Stimulated activated CD4-positive, alpha-beta T cell treated with anti-CD3 and anti-CD28 coated beads, Interleukin-4, amount 100 ng/mL, for 48 hours (primary cell): Measurements from ENCODE around the gene ILRUN.
"Not testable (repeated sequence)": the region's sequence is repeated elsewhere in the genome, so short reads cannot be mapped to it uniquely, and the experiment has no call there.

Experiments
- DNase-seq, 2 donors: peaks; one replicate each; pipeline ENCODE4 v3.0.0-alpha.2; 2020; ENCODE audit warnings: low read depth in 2 of 2

Gene ILRUN

DNA sequence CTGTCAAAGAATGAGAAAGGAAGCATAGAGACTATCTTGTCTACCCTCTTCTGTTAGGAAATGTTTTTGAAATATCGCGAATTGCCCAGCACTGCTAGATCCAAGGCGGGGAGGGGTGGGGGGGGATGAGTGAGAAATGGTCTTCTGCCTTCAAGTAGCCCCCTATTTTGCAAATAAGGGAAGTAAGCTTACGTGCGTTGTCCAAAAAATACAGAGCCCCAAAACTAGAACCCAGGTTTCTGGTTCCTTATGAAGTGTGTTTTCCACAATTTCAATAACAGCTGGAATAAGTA lies 923 bp upstream of the ILRUN start:
- no peak for DNase-seq

DNA sequence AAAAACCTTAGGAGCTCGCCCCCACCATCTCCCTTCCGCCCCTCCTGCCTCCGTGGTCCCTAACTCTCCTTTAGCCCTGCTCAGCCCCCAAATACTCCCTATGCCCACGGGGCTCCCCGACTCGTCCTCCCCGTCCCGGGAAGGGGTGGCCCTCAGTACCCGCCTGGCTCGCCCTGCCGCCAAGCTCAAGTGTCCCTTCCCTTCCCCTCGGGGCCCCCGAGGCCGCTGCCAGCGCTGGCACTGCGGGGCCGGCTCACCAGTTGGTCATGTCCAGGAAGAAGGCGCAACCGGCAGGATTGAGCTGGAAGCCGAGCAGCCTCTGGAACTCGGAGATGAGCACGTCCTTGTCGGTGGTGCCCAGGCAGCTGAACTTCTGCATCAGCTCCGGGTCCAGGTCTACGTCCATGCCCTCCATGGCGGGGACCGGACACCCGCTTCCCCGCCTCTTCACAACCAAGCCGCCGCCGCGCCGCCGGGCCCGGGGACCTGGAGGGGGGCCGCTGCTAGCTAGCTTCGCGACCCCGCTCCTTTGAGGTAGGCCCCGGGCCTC lies 303 bp downstream of the ILRUN start:
- no peak for DNase-seq

DNA sequence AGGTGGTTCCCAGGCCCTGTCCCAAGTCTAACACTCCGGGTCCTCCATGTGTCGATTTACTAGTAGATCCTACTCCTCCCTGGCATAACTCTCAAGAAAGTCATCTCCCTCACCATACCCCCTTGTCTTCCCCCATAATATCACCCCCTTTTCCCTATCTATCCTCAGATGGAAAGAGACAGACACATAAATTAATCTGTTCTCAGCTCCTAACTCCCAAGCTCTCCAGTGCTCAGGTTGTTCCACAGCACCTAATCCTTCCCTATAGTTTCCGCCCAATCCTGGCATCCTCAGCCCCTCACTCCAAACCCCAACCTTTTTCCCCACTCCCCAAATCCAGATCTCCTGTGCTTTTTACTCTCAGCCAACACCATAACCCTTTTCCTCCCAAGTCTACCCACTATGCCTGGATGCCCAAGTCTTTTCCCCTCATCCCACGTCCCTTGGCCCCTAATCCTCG lies 808 bp downstream of the ILRUN start:
- no peak for DNase-seq

- DNase-seq: no peak
These were observed 4.3 kb downstream of the ILRUN start for GRCh38 chr6:34692280-34692679.

DNA sequence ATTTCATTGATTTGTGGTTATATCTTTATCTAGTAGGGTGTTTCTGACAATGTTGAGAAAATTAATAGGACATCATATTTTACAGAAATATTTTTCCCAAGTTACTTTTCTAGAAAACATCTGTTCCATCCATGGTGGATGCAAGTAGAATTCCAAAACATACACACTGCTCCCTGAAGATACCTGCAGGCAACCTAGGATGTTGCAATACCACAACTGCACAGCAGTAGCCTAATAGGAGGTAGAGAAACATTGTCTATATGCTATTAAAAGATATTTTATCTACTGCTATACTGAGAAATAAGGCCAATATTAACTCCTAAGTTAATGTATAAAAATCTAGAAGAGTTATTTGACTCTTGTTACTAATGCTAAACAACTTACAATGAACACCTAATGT lies 6.8 kb downstream of the ILRUN start:
- no peak for DNase-seq

DNA sequence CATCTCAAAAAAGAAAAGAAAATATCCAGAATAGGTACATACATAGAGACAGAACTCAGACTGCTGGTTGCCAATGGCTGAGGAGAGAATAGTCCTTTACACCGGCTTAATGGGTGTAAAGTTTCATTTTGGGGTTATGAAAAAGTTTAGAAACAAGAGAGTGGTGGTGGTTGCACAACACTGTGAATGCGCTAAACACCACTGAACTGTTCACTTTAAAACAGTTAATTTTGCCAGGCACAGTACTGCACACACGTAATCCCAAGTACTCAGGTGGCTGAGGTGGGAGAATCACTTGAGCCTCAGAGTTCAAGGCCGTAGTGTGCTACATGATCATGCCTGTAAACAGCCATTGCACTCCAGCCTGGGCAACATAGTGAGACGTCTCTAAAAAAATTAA lies 7.6 kb downstream of the ILRUN start:
- DNase-seq: no peak

- no peak for DNase-seq
These were observed 11.6 kb downstream of the ILRUN start for GRCh38 chr6:34684919-34685318.

DNA sequence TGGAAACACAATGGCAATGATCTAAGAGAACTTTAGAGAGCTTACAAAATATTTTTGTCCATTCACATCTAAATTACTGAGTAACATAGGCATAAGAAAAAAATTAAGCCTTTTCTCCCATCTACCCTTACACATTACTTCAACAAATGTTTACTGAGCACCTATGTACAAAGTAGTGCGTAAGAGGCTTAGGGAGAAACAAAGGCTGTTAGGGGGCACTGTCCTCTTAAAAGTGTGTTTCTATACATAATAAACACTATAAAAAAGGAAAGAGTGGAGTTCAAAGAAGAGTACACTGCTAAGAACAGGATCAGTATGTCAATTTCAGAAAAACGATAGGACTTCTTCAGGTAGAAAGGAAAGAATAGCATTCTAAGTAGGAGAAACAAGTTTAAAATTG lies 12.2 kb downstream of the ILRUN start:
- no peak for DNase-seq

DNA sequence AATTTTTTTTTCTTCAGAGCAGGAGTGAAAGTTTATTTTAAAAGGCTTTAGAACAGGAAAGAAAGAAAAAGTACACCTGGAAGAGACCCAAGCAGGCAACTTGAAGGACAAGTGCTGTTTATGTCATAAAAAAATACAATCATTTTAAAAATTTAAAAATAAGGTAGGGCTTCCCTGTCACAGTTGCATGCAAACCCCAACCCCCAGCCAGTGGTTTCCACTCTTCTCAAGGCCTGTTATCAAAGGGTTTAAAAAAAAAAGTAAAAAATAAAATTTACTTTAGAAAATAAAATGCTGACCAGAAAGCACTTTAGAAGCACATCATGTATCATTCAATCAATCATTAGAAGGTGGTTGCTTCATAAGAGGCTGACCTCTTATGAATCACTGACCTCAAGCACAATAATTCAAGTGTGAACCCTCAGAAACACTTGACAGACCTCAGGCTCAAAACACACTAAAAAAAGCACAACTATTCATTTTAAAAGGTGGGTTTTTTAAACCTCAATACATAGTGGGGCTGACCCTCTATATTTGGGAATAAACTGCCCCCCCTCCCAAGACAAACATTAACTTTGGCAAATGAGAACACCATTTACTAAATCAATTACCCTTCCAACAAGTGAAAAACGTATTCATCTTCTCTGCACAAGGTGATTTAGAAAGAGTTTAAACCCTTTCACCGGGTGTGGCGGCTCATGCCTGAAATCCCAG lies 15.6 kb downstream of the ILRUN start:
- DNase-seq: no peak

GRCh38 chr6:34680313-34680712 lies 16.3 kb downstream of the ILRUN start:
- DNase-seq: not testable (repeated sequence)

DNA sequence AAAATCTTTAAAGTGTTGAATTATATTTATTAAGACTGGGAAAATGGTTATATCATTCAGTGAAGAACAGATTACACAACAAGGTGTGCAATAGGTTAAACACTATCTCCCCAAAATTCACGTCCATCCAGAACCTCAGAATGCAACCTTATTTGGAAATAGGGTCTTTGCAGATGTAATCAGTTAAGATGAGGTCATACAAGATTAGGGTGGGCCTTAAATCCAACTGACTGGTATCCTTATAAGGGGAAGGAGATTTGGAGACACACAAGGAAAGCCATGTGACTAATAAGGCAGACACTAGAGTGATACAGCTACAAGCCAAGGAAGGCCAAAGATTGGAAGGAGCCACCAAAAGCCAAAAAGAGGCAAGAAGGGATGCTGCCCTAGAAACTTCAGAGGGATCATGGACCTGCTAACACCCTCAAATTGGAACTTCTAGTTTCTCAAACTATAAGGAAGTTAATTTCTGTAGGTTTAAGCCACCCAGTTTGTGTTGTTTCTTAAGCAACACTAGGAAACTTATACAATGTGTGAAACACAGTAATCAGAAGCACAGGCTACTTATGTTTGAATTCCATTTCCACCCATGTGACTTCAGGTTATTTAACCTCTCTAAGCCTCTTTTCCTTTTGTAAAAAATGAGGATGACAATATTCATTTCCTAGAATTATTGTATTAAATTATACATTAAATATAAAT lies 16.9 kb downstream of the ILRUN start:
- DNase-seq: no peak

GRCh38 chr6:34676140-34676539 lies 20.4 kb downstream of the ILRUN start:
- DNase-seq: no peak

GRCh38 chr6:34674930-34675329 lies 21.6 kb downstream of the ILRUN start:
- not testable (repeated sequence) for DNase-seq

DNA sequence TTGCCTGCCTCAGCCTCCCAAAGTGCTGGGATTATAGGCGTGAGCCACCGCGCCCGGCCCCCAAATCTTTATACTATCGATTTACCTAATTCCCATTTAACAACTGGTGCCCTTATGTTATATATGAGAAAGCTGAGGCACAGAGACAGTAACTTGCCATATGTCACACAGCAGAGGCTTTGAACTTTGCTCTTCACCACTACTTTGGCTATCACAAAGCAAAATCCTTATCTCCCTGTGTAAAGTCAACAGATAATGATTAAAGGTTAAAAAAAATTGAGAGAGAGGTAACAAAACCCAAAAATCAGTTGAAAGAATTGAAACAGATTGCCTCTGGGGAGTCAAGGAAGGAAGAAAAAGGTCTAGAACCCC lies 22.3 kb downstream of the ILRUN start:
- DNase-seq: no peak

DNA sequence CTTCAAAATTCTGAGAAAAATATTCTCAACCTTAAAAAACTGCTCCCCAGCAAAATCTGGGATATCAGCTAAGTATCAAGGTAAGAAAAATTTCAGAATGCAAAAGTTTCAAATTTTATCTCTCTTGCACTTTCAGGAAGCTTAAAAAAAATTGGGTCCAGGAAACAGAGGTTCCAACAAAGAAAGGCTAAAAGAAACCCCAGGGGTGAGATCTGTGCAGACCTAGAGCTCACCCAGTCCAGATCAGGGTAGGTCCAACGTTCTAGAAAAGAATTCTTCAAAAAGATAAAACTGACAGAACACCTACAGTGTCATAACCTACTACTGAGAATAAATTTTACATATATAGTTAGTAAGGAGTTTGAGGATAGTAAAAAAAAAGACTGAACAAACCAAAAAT lies 23.5 kb downstream of the ILRUN start:
- DNase-seq: no peak

DNA sequence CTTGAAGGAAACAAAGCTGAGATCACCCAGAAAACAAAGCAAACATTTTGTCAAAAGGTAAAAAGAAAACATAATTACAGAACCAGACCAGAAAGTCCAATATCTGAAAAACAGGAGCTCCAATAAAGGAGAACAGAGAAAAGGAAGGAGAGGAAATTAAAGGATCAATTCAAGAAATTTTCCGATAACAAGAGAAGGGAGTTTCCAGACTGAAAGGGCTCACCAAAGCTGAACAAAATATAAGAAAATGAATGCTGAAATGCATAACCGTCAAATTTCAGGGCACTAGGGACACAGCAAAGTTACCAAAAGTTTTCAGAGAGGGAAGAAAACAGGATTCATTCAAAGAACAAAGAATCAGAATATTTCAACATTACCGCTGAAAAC lies 23.9 kb downstream of the ILRUN start:
- no peak for DNase-seq

DNA sequence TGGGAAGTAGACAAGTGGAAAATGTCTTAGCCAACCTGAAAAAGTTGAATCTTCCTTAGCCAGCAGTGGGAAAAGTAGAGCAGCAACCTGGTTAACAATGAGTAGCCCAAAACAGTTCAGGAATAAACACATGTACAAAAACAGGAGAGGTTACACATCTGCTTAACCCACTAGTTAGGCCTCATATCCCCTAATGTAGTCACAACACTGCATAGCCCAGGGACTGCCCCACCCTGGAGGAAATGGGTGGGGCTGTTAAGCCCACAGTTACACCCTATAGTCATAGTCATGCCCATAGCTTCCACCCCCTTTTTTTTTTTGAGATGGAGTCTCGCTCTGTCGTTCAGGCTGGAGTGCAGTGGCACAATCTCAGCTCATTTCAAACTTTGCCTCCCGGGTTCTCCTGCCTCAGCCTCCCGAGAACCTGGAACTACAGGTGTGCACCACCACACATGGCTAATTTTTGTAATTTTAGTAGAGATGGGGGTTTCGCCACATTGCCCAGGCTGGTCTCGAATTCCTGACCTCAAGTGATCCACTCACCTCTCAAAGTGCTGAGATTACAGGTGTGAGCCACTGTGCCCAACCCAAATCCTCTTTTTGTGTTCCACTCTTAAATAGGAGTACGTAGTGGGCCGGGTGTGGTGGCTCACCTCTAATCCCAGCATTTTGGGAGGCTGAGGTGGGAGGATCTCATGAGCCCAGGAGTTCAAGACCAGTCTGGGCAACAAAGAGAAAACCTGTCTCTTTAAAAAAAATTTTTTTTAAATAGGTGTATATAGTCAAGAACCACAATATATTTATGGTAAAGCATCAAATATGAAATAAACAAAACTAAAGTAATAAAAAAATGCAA lies 24.5 kb downstream of the ILRUN start:
- peak in 1 of 2 donors; percentile 58 for DNase-seq

DNA sequence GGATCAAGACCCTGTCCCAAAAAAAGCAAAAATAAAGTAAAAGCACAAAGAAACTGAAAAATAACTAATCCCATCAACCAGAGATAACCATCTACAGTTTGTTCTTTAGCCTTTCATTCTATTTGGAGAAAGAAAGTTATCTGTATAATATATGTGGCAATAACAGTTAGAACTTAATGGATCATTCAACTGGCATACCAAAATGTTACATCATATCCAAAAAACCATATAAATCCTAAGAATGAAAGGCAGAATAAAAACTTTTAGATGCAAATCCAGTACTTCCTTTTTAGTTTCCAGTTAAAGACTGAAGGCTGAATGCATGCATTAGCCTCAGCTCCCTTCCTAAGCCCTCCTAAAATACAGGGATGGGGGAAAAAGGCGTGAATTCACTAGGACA lies 25.2 kb downstream of the ILRUN start:
- no peak for DNase-seq

- not testable (repeated sequence) for DNase-seq
These were observed 27.8 kb downstream of the ILRUN start for GRCh38 chr6:34668799-34669198.

- DNase-seq: no peak
These were observed 28.9 kb downstream of the ILRUN start for GRCh38 chr6:34667481-34668238.

DNA sequence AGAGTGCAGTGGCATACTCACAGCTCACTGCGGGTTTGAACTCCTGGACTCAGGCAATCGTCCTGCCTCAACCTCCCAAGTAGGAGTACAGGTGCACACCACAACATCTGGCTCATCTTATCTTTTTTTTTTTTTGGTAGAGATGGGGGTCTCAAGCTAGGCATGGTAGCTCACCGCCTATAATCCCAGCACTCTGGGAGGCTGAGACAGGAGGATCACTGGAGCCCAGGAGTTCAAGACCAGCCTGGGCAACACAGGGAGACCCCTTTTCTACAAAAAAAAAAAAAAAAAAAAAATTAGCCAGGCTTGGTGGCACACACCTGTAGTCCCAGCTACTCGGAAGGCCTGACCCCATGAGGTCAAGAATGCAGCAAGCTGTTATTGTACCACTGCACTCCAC lies 31.5 kb downstream of the ILRUN start:
- no peak for DNase-seq
